ENCODE results near the gene RABGAP1.

Gene RABGAP1

GRCh38 chr9:123070198-123070597 is 129.4 kb downstream of the RABGAP1 start:
- H3K9me3 ChIP-seq (ENCODE audit: control insufficient read depth in 5 of 5, low read length in 5 of 5) = no peaks in the 10 kb centered on the region
- H3K27ac ChIP-seq (ENCODE audit: low read depth, low read length) = no peak overlapping the region
- H3K36me3 ChIP-seq (ENCODE audit: control insufficient read depth in 5 of 5, insufficient read depth in 5 of 5, low read length in 5 of 5) = peaks cover 23 to 64% (median 44%) of the 10 kb centered on the region in 5 donors
- H3K27me3 ChIP-seq (ENCODE audit: control insufficient read depth in 5 of 5, insufficient read depth in 4 of 5, low read length in 5 of 5) = no peaks in the 10 kb centered on the region
- no peak overlapping the region for H3K9ac ChIP-seq (ENCODE audit: low read length in 5 of 5)
- no peak overlapping the region for H3K4me3 ChIP-seq (ENCODE audit: low read depth in 1 of 5, low read length in 5 of 5)
- peaks cover 0 to 15% (median 7%) of the 10 kb centered on the region in 5 donors for H3K4me1 ChIP-seq (ENCODE audit: control insufficient read depth in 5 of 5, insufficient read depth in 5 of 5, low read length in 5 of 5)

- Histone ChIP-seq H3K4me1 (ENCODE audit: control insufficient read depth in 5 of 5, insufficient read depth in 5 of 5, low read length in 5 of 5) (peaks cover 0 to 15% (median 7%) of the 10 kb centered on the region in 5 donors), H3K27ac (ENCODE audit: low read depth, low read length) (no peak overlapping the region), H3K9ac (ENCODE audit: low read length in 5 of 5) (no peak overlapping the region), H3K27me3 (ENCODE audit: control insufficient read depth in 5 of 5, insufficient read depth in 4 of 5, low read length in 5 of 5) (no peaks in the 10 kb centered on the region), H3K36me3 (ENCODE audit: control insufficient read depth in 5 of 5, insufficient read depth in 5 of 5, low read length in 5 of 5) (peaks cover 11 to 51% (median 32%) of the 10 kb centered on the region in 5 donors), H3K9me3 (ENCODE audit: control insufficient read depth in 5 of 5, low read length in 5 of 5) (no peaks in the 10 kb centered on the region), H3K4me3 (ENCODE audit: low read depth in 1 of 5, low read length in 5 of 5) (no peak overlapping the region)
Observed at GRCh38 chr9:123072407-123072995, 131.7 kb downstream of the RABGAP1 start.

- H3K27me3 ChIP-seq (ENCODE audit: control insufficient read depth in 5 of 5, insufficient read depth in 4 of 5, low read length in 5 of 5) = no peaks in the 10 kb centered on the region
- H3K9ac ChIP-seq (ENCODE audit: low read length in 5 of 5) = no peak overlapping the region
- H3K4me1 ChIP-seq (ENCODE audit: control insufficient read depth in 5 of 5, insufficient read depth in 5 of 5, low read length in 5 of 5) = peaks cover 0 to 15% (median 7%) of the 10 kb centered on the region in 5 donors
- H3K4me3 ChIP-seq (ENCODE audit: low read depth in 1 of 5, low read length in 5 of 5) = peak overlapping the region in 1 of 5 donors; percentile 34
- H3K36me3 ChIP-seq (ENCODE audit: control insufficient read depth in 5 of 5, insufficient read depth in 5 of 5, low read length in 5 of 5) = peaks cover 7 to 55% (median 31%) of the 10 kb centered on the region in 5 donors
- H3K27ac ChIP-seq (ENCODE audit: low read depth, low read length) = peak overlapping the region; percentile 24
- H3K9me3 ChIP-seq (ENCODE audit: control insufficient read depth in 5 of 5, low read length in 5 of 5) = no peaks in the 10 kb centered on the region
Observed at GRCh38 chr9:123073441-123073840, 132.6 kb downstream of the RABGAP1 start.

- Histone ChIP-seq H3K27ac (ENCODE audit: low read depth, low read length) (peak overlapping the region; percentile 24), H3K9me3 (ENCODE audit: control insufficient read depth in 5 of 5, low read length in 5 of 5) (no peaks in the 10 kb centered on the region), H3K9ac (ENCODE audit: low read length in 5 of 5) (peak overlapping the region in 2 of 5 donors; percentile 49), H3K4me1 (ENCODE audit: control insufficient read depth in 5 of 5, insufficient read depth in 5 of 5, low read length in 5 of 5) (peaks cover 0 to 14% (median 7%) of the 10 kb centered on the region in 5 donors), H3K27me3 (ENCODE audit: control insufficient read depth in 5 of 5, insufficient read depth in 4 of 5, low read length in 5 of 5) (no peaks in the 10 kb centered on the region), H3K36me3 (ENCODE audit: control insufficient read depth in 5 of 5, insufficient read depth in 5 of 5, low read length in 5 of 5) (peaks cover 7 to 61% (median 36%) of the 10 kb centered on the region in 5 donors), H3K4me3 (ENCODE audit: low read depth in 1 of 5, low read length in 5 of 5) (no peak overlapping the region)
Observed at GRCh38 chr9:123073991-123074422, 133.2 kb downstream of the RABGAP1 start.

- Histone ChIP-seq H3K9ac (ENCODE audit: low read length in 5 of 5) (no peak overlapping the region), H3K27ac (ENCODE audit: low read depth, low read length) (no peak overlapping the region), H3K4me1 (ENCODE audit: control insufficient read depth in 5 of 5, insufficient read depth in 5 of 5, low read length in 5 of 5) (peaks cover 0 to 11% (median 7%) of the 10 kb centered on the region in 5 donors), H3K4me3 (ENCODE audit: low read depth in 1 of 5, low read length in 5 of 5) (no peak overlapping the region), H3K27me3 (ENCODE audit: control insufficient read depth in 5 of 5, insufficient read depth in 4 of 5, low read length in 5 of 5) (no peaks in the 10 kb centered on the region), H3K9me3 (ENCODE audit: control insufficient read depth in 5 of 5, low read length in 5 of 5) (no peaks in the 10 kb centered on the region), H3K36me3 (ENCODE audit: control insufficient read depth in 5 of 5, insufficient read depth in 5 of 5, low read length in 5 of 5) (peaks cover 10 to 66% (median 41%) of the 10 kb centered on the region in 5 donors)
Observed at GRCh38 chr9:123074628-123075027, 133.8 kb downstream of the RABGAP1 start.

- no peak overlapping the region for H3K9ac ChIP-seq (ENCODE audit: low read length in 5 of 5)
- H3K4me3 ChIP-seq (ENCODE audit: low read depth in 1 of 5, low read length in 5 of 5) = no peak overlapping the region
- H3K27ac ChIP-seq (ENCODE audit: low read depth, low read length) = no peak overlapping the region
- H3K4me1 ChIP-seq (ENCODE audit: control insufficient read depth in 5 of 5, insufficient read depth in 5 of 5, low read length in 5 of 5) = no peaks in the 10 kb centered on the region
- H3K9me3 ChIP-seq (ENCODE audit: control insufficient read depth in 5 of 5, low read length in 5 of 5) = no peaks in the 10 kb centered on the region
- H3K27me3 ChIP-seq (ENCODE audit: control insufficient read depth in 5 of 5, insufficient read depth in 4 of 5, low read length in 5 of 5) = no peaks in the 10 kb centered on the region
- peaks cover 43 to 75% (median 53%) of the 10 kb centered on the region in 5 donors for H3K36me3 ChIP-seq (ENCODE audit: control insufficient read depth in 5 of 5, insufficient read depth in 5 of 5, low read length in 5 of 5)
Observed at GRCh38 chr9:123080444-123080843, 139.6 kb downstream of the RABGAP1 start.

- Histone ChIP-seq H3K4me1 (ENCODE audit: control insufficient read depth in 5 of 5, insufficient read depth in 5 of 5, low read length in 5 of 5) (no peaks in the 10 kb centered on the region), H3K9me3 (ENCODE audit: control insufficient read depth in 5 of 5, low read length in 5 of 5) (no peaks in the 10 kb centered on the region), H3K27me3 (ENCODE audit: control insufficient read depth in 5 of 5, insufficient read depth in 4 of 5, low read length in 5 of 5) (no peaks in the 10 kb centered on the region), H3K27ac (ENCODE audit: low read depth, low read length) (no peak overlapping the region), H3K4me3 (ENCODE audit: low read depth in 1 of 5, low read length in 5 of 5) (no peak overlapping the region), H3K36me3 (ENCODE audit: control insufficient read depth in 5 of 5, insufficient read depth in 5 of 5, low read length in 5 of 5) (peaks cover 40 to 77% (median 53%) of the 10 kb centered on the region in 5 donors), H3K9ac (ENCODE audit: low read length in 5 of 5) (no peak overlapping the region)
Observed at GRCh38 chr9:123081824-123082223, 141.0 kb downstream of the RABGAP1 start.

GRCh38 chr9:123083680-123084079 is 142.9 kb downstream of the RABGAP1 start:
- peaks cover 33 to 74% (median 50%) of the 10 kb centered on the region in 5 donors for H3K36me3 ChIP-seq (ENCODE audit: control insufficient read depth in 5 of 5, insufficient read depth in 5 of 5, low read length in 5 of 5)

GRCh38 chr9:123084256-123084655 is 143.4 kb downstream of the RABGAP1 start:
- no peaks in the 10 kb centered on the region for H3K4me1 ChIP-seq (ENCODE audit: control insufficient read depth in 5 of 5, insufficient read depth in 5 of 5, low read length in 5 of 5)
- H3K9me3 ChIP-seq (ENCODE audit: control insufficient read depth in 5 of 5, low read length in 5 of 5) = no peaks in the 10 kb centered on the region
- no peak overlapping the region for H3K27ac ChIP-seq (ENCODE audit: low read depth, low read length)
- no peak overlapping the region for H3K4me3 ChIP-seq (ENCODE audit: low read depth in 1 of 5, low read length in 5 of 5)
- no peaks in the 10 kb centered on the region for H3K27me3 ChIP-seq (ENCODE audit: control insufficient read depth in 5 of 5, insufficient read depth in 4 of 5, low read length in 5 of 5)
- no peak overlapping the region for H3K9ac ChIP-seq (ENCODE audit: low read length in 5 of 5)
- H3K36me3 ChIP-seq (ENCODE audit: control insufficient read depth in 5 of 5, insufficient read depth in 5 of 5, low read length in 5 of 5) = peaks cover 31 to 74% (median 46%) of the 10 kb centered on the region in 5 donors

More at GRCh38 chr9:123083680-123084079, 142.9 kb downstream of the RABGAP1 start:
- no peaks in the 10 kb centered on the region for H3K27me3 ChIP-seq (ENCODE audit: control insufficient read depth in 5 of 5, insufficient read depth in 4 of 5, low read length in 5 of 5)
- H3K9ac ChIP-seq (ENCODE audit: low read length in 5 of 5) = no peak overlapping the region
- H3K27ac ChIP-seq (ENCODE audit: low read depth, low read length) = no peak overlapping the region
- no peaks in the 10 kb centered on the region for H3K4me1 ChIP-seq (ENCODE audit: control insufficient read depth in 5 of 5, insufficient read depth in 5 of 5, low read length in 5 of 5)
- H3K9me3 ChIP-seq (ENCODE audit: control insufficient read depth in 5 of 5, low read length in 5 of 5) = no peaks in the 10 kb centered on the region
- no peak overlapping the region for H3K4me3 ChIP-seq (ENCODE audit: low read depth in 1 of 5, low read length in 5 of 5)

GRCh38 chr9:123085916-123086315 is 145.1 kb downstream of the RABGAP1 start:
- Histone ChIP-seq H3K27ac (ENCODE audit: low read depth, low read length) (no peak overlapping the region), H3K9ac (ENCODE audit: low read length in 5 of 5) (no peak overlapping the region), H3K4me3 (ENCODE audit: low read depth in 1 of 5, low read length in 5 of 5) (no peak overlapping the region), H3K4me1 (ENCODE audit: control insufficient read depth in 5 of 5, insufficient read depth in 5 of 5, low read length in 5 of 5) (no peaks in the 10 kb centered on the region), H3K27me3 (ENCODE audit: control insufficient read depth in 5 of 5, insufficient read depth in 4 of 5, low read length in 5 of 5) (no peaks in the 10 kb centered on the region), H3K36me3 (ENCODE audit: control insufficient read depth in 5 of 5, insufficient read depth in 5 of 5, low read length in 5 of 5) (peaks cover 33 to 73% (median 44%) of the 10 kb centered on the region in 5 donors), H3K9me3 (ENCODE audit: control insufficient read depth in 5 of 5, low read length in 5 of 5) (no peaks in the 10 kb centered on the region)

Measured in subcutaneous abdominal adipose tissue (tissue), 5 donors.